Caco-2 (cell line): ENCODE measurements around the gene NKRF. TPM values are rescaled to one million over a fixed set of nuclear protein-coding genes. Genes with fewer than 3 reads are reported as not detected.

ENCODE experiments used
- BruUV-seq: library from RNA; stranded (reverse); fragments of 400-500 nt; replicated peaks from 2 replicates; lab custom pipeline; 2021; lab: Mats Ljungman, UMichigan
- CTCF ChIA-PET: fragments of 300-600 bp; sonication (Branson Sonifier 250); formaldehyde crosslinking; loops from one replicate; lab custom pipeline; 2022; ENCODE audit warnings: antibody characterized with exemption; lab: Charles Lee
- POLR2A ChIA-PET: fragments of 300-600 bp; sonication (Branson Sonifier 250); formaldehyde crosslinking; loops from one replicate; lab custom pipeline; 2022; ENCODE audit warnings: antibody characterized with exemption; lab: Charles Lee
- DNase-seq, 2 experiments: peaks; one replicate each; pipeline versions ENCODE4 v3.0.0 to v3.0.0-alpha.2; 2020 to 2022
- H3K27me3 ChIP-seq: replicated peaks from 2 replicates; pipeline ENCODE4 v1.6.0; 2011; ENCODE audit warnings: low read length; ENCODE audit not compliant: control insufficient read depth, insufficient read depth
- H3K36me3 ChIP-seq: 2 replicates; pipeline ENCODE4 v1.5.1; 2011; ENCODE audit warnings: low read length; ENCODE audit not compliant: control insufficient read depth, insufficient read depth
- H3K4me1 ChIP-seq: fragments of 250-450 bp; sonication (Bioruptor Pico); 2 replicates; pipeline ENCODE4 v1.5.1; 2020; ENCODE audit warnings: mild to moderate bottlenecking
- H3K4me3 ChIP-seq: 2 replicates; pipeline ENCODE4 v1.5.1; 2011; ENCODE audit warnings: low read depth, mild to moderate bottlenecking, control low read depth, low read length
- H3K9me3 ChIP-seq: fragments of 250-450 bp; sonication (Bioruptor Pico); 2 replicates; pipeline ENCODE4 v1.5.1; 2020; ENCODE audit warnings: mild to moderate bottlenecking, moderate library complexity
- H3K27ac Mint-ChIP-seq: one replicate; pipeline ENCODE4 v1.8.0; 2022; ENCODE audit warnings: mixed read lengths; ENCODE audit not compliant: unreplicated experiment
- H3K27me3 Mint-ChIP-seq: one replicate; pipeline ENCODE4 v1.8.0; 2022; ENCODE audit warnings: mixed read lengths; ENCODE audit not compliant: insufficient read depth, unreplicated experiment
- H3K36me3 Mint-ChIP-seq: one replicate; pipeline ENCODE4 v1.8.0; 2022; ENCODE audit warnings: mild to moderate bottlenecking, mixed read lengths; ENCODE audit not compliant: insufficient read depth, unreplicated experiment
- H3K4me1 Mint-ChIP-seq: one replicate; pipeline ENCODE4 v1.8.0; 2022; ENCODE audit warnings: low read depth, mixed read lengths; ENCODE audit not compliant: unreplicated experiment
- H3K4me3 Mint-ChIP-seq: one replicate; pipeline ENCODE4 v1.8.0; 2022; ENCODE audit warnings: mild to moderate bottlenecking, moderate library complexity, mixed read lengths; ENCODE audit not compliant: unreplicated experiment
- H3K9me3 Mint-ChIP-seq: one replicate; pipeline ENCODE4 v1.8.0; 2022; ENCODE audit warnings: mixed read lengths; ENCODE audit not compliant: unreplicated experiment
- intact Hi-C: fragments of 100-400 bp; cut with micrococcal nuclease; formaldehyde crosslinking; loops from one replicate; pipeline ENCODE4 v1.10.0; 2022; ENCODE audit not compliant: unreplicated experiment
- total RNA-seq: library from RNA; stranded (reverse); gene quantifications from 2 replicates; pipeline ENCODE4 v1.2.3, GENCODE V29; 2022
- TF ChIP-seq, protein P1 (sequence below), 2 experiments: fragments of 200-600 bp in 1 of 2; IDR thresholded peaks; 1 replicate in 1 of 2; 2 replicates in 1 of 2; pipeline versions ENCODE4 v1.5.1 to v1.8.0; 2011 to 2022; ENCODE audit warnings: antibody characterized with exemption in 1 of 2, control low read depth in 1 of 2, inconsistent platforms in 1 of 2, low read depth in 1 of 2, low read length in 1 of 2, mild to moderate bottlenecking in 1 of 2, moderate library complexity in 1 of 2; ENCODE audit not compliant: insufficient read depth in 1 of 2, severe bottlenecking in 1 of 2, unreplicated experiment in 1 of 2

Gene NKRF
- total RNA-seq, 1 experiment from 2014 or later = 14.4 TPM

DNA sequence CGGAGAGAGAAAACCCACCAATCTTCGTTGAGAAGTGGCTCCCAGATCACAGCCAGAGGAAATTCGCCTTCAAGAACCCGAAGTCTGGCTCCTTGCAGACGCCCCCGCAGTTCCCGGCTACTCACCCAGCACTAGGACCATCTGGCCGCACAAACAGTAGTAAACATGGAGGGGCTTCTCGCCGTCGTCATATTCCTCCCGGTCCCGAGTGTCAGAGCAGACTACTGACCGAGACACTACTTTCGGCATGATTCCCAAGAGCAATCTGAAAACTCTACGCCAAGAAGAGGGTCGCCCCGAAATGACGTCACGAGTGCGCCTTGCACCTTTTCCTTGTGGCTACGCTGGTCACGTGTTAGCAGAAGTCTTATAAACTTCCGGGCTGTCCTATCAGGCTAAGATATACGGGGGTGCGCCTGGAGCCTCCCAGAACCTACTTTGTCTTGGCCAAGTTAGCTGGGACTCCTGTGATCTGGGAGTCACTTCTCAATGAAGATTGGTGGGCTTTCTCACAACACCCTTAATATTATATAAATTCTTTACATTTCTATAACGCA lies 41.0 kb downstream of the NKRF start, which contains the start of gene STEEP1:
TSS of gene STEEP1 (minus strand) at position 303 of the 557 bp plus-strand sequence. CDS start at position 249, 54 bp downstream.
- CTCF ChIA-PET = no interaction called here
- no peaks in the 10 kb centered on the region for H3K27me3 Mint-ChIP-seq
- H3K27ac Mint-ChIP-seq = peak within 1 kb of the TSS; percentile 74
- POLR2A ChIA-PET = interaction anchor here (1.0 kb wide), 1 partner anchor 9 kb away, joined by 7 read pairs; the partner anchor contains the start of gene UBE2A
- H3K4me1 Mint-ChIP-seq = no peaks in the 10 kb centered on the region
- H3K27me3 ChIP-seq = no peaks in the 10 kb centered on the region
- no TSS peak for BruUV-seq
- TF ChIP-seq, protein P1, sequence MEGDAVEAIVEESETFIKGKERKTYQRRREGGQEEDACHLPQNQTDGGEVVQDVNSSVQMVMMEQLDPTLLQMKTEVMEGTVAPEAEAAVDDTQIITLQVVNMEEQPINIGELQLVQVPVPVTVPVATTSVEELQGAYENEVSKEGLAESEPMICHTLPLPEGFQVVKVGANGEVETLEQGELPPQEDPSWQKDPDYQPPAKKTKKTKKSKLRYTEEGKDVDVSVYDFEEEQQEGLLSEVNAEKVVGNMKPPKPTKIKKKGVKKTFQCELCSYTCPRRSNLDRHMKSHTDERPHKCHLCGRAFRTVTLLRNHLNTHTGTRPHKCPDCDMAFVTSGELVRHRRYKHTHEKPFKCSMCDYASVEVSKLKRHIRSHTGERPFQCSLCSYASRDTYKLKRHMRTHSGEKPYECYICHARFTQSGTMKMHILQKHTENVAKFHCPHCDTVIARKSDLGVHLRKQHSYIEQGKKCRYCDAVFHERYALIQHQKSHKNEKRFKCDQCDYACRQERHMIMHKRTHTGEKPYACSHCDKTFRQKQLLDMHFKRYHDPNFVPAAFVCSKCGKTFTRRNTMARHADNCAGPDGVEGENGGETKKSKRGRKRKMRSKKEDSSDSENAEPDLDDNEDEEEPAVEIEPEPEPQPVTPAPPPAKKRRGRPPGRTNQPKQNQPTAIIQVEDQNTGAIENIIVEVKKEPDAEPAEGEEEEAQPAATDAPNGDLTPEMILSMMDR (IDR thresholded peaks at IDR 0.05; ENCODE audit: insufficient read depth in 1 of 2, low read depth in 1 of 2, low read length in 1 of 2, severe bottlenecking in 1 of 2, unreplicated experiment in 1 of 2) = no peak
- peak; percentile 86 to 92 for DNase-seq
- H3K9me3 Mint-ChIP-seq = no peaks in the 10 kb centered on the region
- H3K36me3 Mint-ChIP-seq = no peaks in the 10 kb centered on the region
- intact Hi-C loops = loop anchor here (1.0 kb wide), 1 partner anchor 9 kb away; the partner anchor contains the start of gene UBE2A
- H3K4me3 Mint-ChIP-seq = peak within 1 kb of the TSS; percentile 87
- no peaks in the 10 kb centered on the region for H3K36me3 ChIP-seq
- H3K4me1 ChIP-seq = no peaks in the 10 kb centered on the region
- H3K9me3 ChIP-seq = no peaks in the 10 kb centered on the region
- peak within 1 kb of the TSS; percentile 55 for H3K4me3 ChIP-seq

DNA sequence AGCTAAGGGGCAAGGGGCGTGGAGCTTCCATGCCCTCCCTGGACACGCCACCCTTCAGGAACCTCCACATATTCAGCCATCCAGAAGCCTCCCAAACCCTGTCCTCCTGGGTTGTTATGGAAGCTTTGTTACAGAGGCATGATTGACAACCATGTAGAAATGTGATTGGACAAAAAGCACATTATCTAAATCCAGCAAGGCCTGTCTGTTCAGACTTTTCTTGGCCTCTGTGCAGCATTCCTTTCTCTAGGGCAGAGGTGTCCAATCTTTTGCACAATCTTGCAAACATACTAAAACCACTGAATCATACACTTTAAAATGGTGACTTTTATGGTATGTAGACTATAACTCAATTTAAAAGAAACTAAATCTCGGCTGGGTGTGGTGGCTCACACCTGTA lies 53.7 kb downstream of the NKRF start:
- Histone ChIP-seq H3K4me1 (no peaks in the 10 kb centered on the region), H3K9me3 (no peaks in the 10 kb centered on the region), H3K36me3 (no peaks in the 10 kb centered on the region), H3K27me3 (no peaks in the 10 kb centered on the region), H3K4me3 (no peak overlapping the region)
- POLR2A ChIA-PET = no interaction called here
- DNase-seq = peak in 1 of 2 experiments; percentile 2
- Mint-ChIP-seq H3K9me3 (no peaks in the 10 kb centered on the region), H3K4me3 (no peak overlapping the region), H3K27ac (no peak overlapping the region), H3K4me1 (no peaks in the 10 kb centered on the region), H3K36me3 (peaks cover 20% of the 10 kb centered on the region), H3K27me3 (no peaks in the 10 kb centered on the region)
- intact Hi-C loops = no loop called here
- CTCF ChIA-PET = no interaction called here
- TF ChIP-seq, protein P1 (IDR thresholded peaks at IDR 0.05; ENCODE audit: insufficient read depth in 1 of 2, low read depth in 1 of 2, low read length in 1 of 2, severe bottlenecking in 1 of 2, unreplicated experiment in 1 of 2) = no peak
- no TSS peak for BruUV-seq

DNA sequence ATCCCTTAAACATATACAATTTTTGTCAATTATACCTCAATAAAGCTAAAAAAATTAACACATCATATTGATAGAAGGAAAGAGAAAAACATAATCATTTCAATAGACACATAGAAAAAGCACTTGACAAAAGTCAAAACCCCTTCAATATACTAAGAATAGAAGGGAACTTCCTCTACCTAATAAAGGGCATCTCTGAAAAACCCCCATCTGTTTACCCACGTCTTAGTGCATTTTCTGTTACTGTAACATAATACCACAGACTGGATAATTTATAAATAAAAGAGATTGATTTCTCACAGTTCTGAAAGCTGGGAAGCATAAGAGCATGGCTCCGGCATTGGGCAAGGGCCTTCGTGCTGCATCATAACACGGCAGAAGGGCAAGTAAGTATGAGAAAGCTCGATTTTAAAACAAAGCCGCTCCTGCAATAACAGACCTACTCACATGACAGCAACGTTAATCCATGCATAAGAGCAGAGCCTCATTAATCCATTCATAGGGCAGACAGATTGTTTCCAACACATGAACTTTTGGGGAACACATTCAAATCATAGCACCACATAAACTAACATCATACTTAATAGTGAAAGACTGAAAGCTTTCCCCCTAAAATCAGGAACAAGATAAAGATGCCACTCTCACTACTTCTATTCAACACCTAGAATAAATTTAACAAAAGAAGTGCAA lies 56.8 kb downstream of the NKRF start:
- Mint-ChIP-seq H3K36me3 (peaks cover 2% of the 10 kb centered on the region), H3K27ac (no peak overlapping the region), H3K4me1 (no peaks in the 10 kb centered on the region), H3K9me3 (no peaks in the 10 kb centered on the region), H3K27me3 (no peaks in the 10 kb centered on the region), H3K4me3 (no peak overlapping the region)
- DNase-seq = no peak
- TF ChIP-seq, protein P1 (IDR thresholded peaks at IDR 0.05; ENCODE audit: insufficient read depth in 1 of 2, low read depth in 1 of 2, low read length in 1 of 2, severe bottlenecking in 1 of 2, unreplicated experiment in 1 of 2) = no peak
- ChIA-PET CTCF (no interaction called here), POLR2A (no interaction called here)
- Histone ChIP-seq H3K9me3 (no peaks in the 10 kb centered on the region), H3K27me3 (no peaks in the 10 kb centered on the region), H3K4me3 (no peak overlapping the region), H3K36me3 (no peaks in the 10 kb centered on the region), H3K4me1 (no peaks in the 10 kb centered on the region)
- BruUV-seq = no TSS peak
- intact Hi-C loops = no loop called here
